ENCODE results near the gene HRK.
"Not testable (repeated sequence)": the region's sequence is repeated elsewhere in the genome, so short reads cannot be mapped to it uniquely, and the experiment has no call there.

HRK gene

DNA sequence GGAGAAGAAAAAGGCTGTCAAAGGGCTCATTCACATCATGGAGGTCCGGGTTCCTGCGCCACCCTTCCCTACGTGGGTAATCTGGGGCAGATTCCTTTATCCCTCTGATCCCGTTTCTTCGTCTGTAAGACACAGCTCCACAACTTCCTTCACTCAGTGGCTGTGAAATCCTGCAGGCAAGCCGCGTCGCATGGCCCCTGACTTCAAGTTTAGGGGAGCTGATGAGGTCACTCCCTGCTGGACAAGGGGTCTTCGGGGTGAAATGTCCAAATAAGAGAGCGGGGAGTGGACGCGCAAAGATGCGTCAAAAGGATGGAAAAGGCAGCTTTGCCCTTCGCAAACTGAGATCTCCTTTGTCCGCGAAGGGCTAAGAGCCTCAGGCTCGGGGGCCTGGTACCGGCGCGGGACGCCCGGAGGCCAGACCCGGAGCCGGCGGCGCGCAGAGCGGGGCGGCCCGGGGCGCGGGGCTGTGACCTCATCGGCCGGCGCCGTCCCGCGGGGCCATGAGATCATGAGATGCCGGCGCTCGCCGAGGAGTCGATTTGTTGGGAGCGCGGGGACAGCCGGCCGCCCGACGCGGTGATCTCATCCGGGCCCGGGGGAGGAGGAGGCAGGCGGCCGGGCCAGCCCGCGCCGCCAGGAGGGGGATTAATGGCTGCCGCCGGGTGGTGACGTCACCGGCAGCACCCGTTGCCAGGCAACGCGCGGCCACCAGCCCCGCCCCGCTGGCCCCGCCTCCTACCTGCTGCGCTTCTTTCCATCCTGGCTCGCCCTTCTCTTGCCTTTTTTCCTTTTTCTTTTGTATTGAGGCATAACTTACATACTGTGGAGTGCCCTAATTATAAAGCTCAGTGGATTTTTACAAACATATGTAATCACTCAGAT lies 62.1 kb downstream of the HRK start:
- peak; percentile 92 for DNase-seq (ENCODE audit: low spot score)

DNA sequence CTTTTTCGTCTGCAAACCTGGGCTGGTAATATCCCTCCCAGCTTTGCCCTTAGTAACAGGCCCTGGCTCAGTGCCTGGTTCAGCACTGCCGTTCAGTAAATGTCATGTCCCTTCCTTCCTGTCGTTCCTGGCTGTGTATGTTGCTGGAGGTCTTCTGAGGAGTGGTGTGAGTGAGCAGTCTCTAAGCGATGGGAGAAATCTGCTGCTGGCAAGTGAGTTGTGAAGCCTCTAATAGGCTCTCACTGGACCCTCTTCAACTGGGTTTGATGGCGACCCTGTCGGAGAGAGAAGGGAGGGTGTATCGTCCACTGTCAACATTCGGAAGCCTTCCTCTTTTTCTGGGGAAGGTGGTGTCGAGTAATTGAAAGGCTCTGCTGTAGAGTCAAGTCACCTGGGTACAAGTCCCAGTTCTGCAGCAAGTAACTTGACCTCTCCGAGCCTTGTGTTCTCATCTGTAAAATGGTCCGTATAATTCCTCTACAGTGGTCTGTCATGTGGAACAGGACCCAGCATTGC lies 62.8 kb downstream of the HRK start:
- DNase-seq (ENCODE audit: low spot score): peak; percentile 73

DNA sequence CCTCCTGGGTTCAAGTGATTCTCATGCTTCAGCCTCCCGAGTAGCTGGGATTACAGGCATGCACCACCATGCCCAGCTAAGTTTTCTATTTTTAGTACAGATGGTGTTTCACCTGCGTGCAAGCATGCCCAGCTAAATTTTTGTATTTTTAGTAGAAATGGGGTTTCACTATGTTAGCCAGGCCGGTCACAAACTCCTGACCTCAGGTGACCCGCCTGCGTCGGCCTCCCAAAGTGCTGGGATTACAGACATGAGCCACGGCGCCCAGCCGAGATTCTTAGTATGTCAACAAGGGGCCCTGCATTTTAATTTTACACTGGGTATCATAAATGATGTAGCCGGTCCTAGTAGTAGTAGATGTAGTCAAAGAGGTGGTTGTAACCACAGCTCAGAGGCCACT lies 66.5 kb downstream of the HRK start:
- DNase-seq (ENCODE audit: low spot score): not testable (repeated sequence)

DNA sequence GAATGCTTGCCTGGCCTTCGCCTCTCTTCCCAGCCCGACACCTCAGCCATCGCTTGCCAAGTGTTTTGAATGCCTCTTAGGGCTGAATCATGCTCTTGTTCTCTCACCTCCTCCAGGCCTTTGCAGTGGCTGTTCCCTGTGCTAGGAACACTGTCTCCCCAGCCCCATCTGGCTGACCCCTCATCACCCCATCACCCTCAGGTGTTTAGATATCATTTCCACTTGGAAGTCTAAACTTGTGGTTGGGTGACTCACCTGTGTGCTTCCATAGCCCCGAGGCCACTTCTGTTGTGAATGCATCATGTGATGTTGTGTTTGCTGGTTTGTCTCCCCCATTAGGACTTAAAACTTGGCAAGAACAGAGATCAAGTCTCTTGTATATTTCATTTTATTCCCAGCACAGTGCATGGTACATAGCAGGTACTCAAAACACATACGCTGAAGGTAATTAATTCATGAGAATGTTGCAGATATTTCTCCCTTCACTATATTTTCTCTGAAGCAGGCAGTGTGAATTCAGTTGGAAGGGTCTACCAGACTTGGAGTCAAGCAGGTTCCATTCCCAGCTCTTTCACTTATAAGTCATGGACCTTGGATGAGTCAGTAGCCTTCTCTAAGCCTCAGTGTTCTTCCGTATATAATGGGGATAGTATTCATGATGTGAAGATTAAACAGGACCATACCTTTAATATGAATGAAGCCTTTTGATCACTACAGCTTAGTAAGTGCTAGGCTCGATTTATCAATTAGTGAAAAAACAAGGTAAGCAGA lies 67.8 kb downstream of the HRK start:
- no peak for DNase-seq (ENCODE audit: low spot score)

DNA sequence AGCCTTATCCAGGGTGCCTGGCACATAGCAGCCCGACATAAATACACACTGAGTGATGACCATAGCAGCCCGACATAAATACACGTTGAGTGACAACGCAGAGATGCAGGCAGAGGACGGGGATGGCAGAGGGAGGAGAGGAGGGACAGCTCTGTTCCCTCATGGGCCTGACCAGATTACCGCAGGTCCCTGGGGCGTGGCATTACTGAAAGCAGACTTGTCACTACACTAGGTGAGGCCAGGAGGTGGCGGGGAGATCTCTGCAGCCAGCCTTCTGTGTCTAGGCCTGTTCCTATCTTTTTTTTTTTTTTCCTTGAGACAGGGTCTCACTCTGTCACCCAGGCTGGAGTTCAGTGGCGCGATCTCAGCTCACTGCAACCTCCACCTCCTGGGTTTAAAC lies 69.0 kb downstream of the HRK start:
- DNase-seq (ENCODE audit: low spot score): no peak

DNA sequence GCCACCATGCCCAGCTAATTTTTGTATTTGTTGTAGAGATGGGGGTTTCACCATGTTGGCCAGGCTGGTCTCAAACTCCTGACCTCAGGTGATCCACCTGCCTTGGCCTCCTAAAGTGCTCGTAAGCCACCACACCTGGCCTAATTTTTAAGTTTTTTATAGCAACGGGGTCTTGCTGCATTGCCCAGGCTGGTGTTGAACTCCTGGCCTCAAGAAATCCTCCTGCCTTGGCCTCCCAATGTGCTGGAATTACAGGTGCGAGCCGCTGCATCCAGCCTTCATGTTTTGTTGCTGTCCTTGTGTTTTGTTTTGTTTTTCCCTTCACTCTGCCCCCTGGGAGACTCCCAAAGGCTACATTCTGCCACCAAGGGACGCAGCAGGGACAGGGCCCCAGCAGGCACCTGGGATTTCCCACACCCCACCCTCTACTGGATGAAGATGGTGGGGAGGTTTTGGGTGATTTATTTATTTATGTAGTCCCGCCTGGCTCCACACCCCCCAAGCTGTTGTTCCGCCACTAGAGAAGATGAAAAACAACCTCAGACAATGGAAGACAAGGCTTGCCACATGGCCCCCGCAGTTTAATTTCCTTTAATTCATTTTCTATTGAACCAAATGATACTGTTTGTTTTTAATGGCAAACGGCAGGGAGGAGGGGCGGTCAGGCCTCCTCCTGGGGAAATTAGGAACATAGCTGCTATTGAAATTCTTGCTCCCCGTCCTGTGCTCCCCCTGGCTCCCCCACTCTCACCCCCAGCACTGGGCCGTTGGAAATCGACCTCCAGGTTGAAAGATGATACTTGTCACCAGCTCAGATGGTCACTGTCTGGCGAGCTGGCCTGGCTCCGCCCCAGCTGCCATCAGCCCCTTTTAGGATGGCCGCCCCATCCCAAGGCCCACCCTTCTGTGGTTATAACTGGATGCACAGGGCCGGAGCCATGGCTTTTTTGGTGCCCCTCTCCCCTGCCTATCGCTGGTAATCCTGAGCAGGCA lies 72.8 kb downstream of the HRK start:
- no peak for DNase-seq (ENCODE audit: low spot score)

DNA sequence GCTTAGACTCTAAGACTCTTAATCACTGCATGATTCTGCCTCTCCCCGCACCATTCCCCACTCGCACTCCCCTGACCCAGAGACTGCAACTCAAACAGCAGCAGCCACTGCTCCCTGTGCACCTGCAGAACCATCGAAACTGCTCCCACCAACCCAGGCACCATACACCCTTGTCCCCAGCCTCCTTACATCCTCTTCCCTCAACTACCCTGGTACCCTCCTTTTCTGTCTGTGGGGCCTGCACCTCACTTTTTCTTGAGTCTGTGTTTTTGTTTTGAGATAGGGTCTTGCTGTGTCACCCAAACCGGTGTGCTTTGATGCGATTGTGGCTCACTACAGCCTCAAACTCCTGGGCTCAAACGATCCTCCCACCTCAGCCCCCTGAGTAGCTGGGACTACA lies 73.7 kb downstream of the HRK start:
- DNase-seq (ENCODE audit: low spot score): no peak

DNA sequence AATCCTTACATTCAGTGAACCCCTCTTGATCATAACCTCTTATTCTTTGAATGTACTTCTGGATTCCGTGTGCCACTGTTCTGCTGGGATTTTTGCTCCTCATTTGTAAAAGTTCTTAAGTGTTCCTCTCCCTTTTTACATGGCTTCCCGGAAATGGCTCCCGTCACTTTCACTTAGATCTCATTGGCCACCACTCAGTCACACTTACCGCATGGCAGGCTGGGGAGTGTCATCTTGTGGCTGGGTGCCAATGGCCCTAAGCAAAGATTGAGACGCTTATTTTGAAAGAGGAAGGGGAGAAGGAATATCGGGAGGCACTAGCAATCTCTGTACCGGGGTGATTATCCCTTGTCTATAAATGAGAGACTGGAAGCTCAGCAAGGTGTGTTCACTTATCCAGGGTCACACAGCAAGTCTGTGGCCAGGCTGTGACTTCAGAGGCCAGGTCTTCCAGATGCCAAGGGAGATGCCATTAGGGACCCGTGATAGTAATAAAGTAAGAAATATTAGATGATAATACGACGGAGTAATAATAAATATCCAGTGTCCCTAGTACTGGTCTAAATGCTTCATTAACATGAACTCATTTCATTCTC lies 74.3 kb downstream of the HRK start:
- peak; percentile 40 for DNase-seq (ENCODE audit: low spot score)
